Ascending aorta (tissue), 2 donors: ENCODE measurements around the gene ELOVL2. TPM values are rescaled to one million over a fixed set of nuclear protein-coding genes. Genes with fewer than 3 reads are reported as not detected.

ENCODE experiments used
- DNase-seq, 2 donors: peaks; one replicate each; pipeline ENCODE4 v3.0.0-alpha.2; 2019; ENCODE audit warnings: low spot score in 2 of 2
- H3K27ac ChIP-seq, 2 donors: fragments of 200-600 bp; sonication (generic); one replicate each; pipeline ENCODE4 v1.5.1; 2016 to 2017; ENCODE audit warnings: mild to moderate bottlenecking in 1 of 2
- H3K27me3 ChIP-seq: fragments of 200-600 bp; sonication (generic); one replicate; pipeline ENCODE4 v1.5.1; 2017
- H3K36me3 ChIP-seq, 2 donors: fragments of 200-600 bp; sonication (generic); one replicate each; pipeline ENCODE4 v1.5.1; 2016
- H3K4me1 ChIP-seq, 2 donors: fragments of 200-600 bp; sonication (generic); one replicate each; pipeline ENCODE4 v1.5.1; 2016 to 2017; ENCODE audit warnings: mild to moderate bottlenecking in 1 of 2
- H3K4me3 ChIP-seq, 2 donors: fragments of 200-600 bp; sonication (generic); one replicate each; pipeline ENCODE4 v1.5.1; 2016 to 2017; ENCODE audit warnings: mild to moderate bottlenecking in 1 of 2
- H3K9me3 ChIP-seq, 2 donors: fragments of 200-600 bp; sonication (generic); one replicate each; pipeline ENCODE4 v1.5.1; 2016
- CTCF ChIP-seq, 3 experiments: fragments of 200-600 bp in 2 of 3; fragments of 450-650 bp in 1 of 3; sonication (generic) in 2 of 3; IDR thresholded peaks; one replicate each; pipeline ENCODE4 v1.5.1; 2016 to 2019; ENCODE audit warnings: antibody characterized with exemption in 3 of 3, mild to moderate bottlenecking in 1 of 3, moderate library complexity in 1 of 3
- intact Hi-C: fragments of 100-400 bp; cut with DNase I; formaldehyde crosslinking; loops from one replicate; pipeline ENCODE4 v1.15.1; 2023
- total RNA-seq: library from RNA; depleted of rRNA; stranded (reverse); fragments of >200 nt; gene quantifications from one replicate; pipeline ENCODE4 v1.1.0, GENCODE V29; 2016

Gene ELOVL2
- total RNA-seq, 1 donor from 2014 or later, result 0.11 TPM

- no peak for DNase-seq
- no peak overlapping the region for H3K27ac ChIP-seq
- H3K9me3 ChIP-seq, result no peaks in the 10 kb centered on the region
- no peaks in the 10 kb centered on the region for H3K36me3 ChIP-seq
- no peak for TF ChIP-seq CTCF (IDR thresholded peaks at IDR 0.05)
- H3K4me1 ChIP-seq, result no peaks in the 10 kb centered on the region
- H3K4me3 ChIP-seq, result no peak overlapping the region
- H3K27me3 ChIP-seq, result no peaks in the 10 kb centered on the region
- intact Hi-C loops, result no loop called here
Observed at GRCh38 chr6:11085758-11086435, 41.8 kb upstream of the ELOVL2 start.

- intact Hi-C loops, result no loop called here
- no peaks in the 10 kb centered on the region for H3K27me3 ChIP-seq
- H3K4me1 ChIP-seq, result no peaks in the 10 kb centered on the region
- no peak for TF ChIP-seq CTCF (IDR thresholded peaks at IDR 0.05)
- H3K4me3 ChIP-seq, result no peak overlapping the region
- H3K9me3 ChIP-seq, result no peaks in the 10 kb centered on the region
- DNase-seq, result no peak
- no peak overlapping the region for H3K27ac ChIP-seq
- no peaks in the 10 kb centered on the region for H3K36me3 ChIP-seq
Observed at GRCh38 chr6:11083956-11084355, 39.9 kb upstream of the ELOVL2 start.

GRCh38 chr6:11083491-11083890 lies 39.4 kb upstream of the ELOVL2 start:
- Histone ChIP-seq H3K36me3 (no peaks in the 10 kb centered on the region), H3K27me3 (no peaks in the 10 kb centered on the region), H3K4me1 (no peaks in the 10 kb centered on the region), H3K27ac (no peak overlapping the region), H3K9me3 (no peaks in the 10 kb centered on the region), H3K4me3 (no peak overlapping the region)
- TF ChIP-seq CTCF (IDR thresholded peaks at IDR 0.05), result no peak
- intact Hi-C loops, result no loop called here
- DNase-seq, result no peak

GRCh38 chr6:11080296-11080695 lies 36.2 kb upstream of the ELOVL2 start:
- no peak for DNase-seq
- no peaks in the 10 kb centered on the region for H3K4me1 ChIP-seq
- intact Hi-C loops, result no loop called here
- TF ChIP-seq CTCF (IDR thresholded peaks at IDR 0.05), result no peak
- no peak overlapping the region for H3K27ac ChIP-seq
- no peaks in the 10 kb centered on the region for H3K9me3 ChIP-seq
- no peak overlapping the region for H3K4me3 ChIP-seq
- no peaks in the 10 kb centered on the region for H3K36me3 ChIP-seq
- H3K27me3 ChIP-seq, result no peaks in the 10 kb centered on the region

- Histone ChIP-seq H3K9me3 (no peaks in the 10 kb centered on the region), H3K27me3 (no peaks in the 10 kb centered on the region), H3K4me1 (no peaks in the 10 kb centered on the region), H3K4me3 (no peak overlapping the region), H3K27ac (no peak overlapping the region), H3K36me3 (no peaks in the 10 kb centered on the region)
- intact Hi-C loops, result no loop called here
- TF ChIP-seq CTCF (IDR thresholded peaks at IDR 0.05), result no peak
- DNase-seq, result no peak
Observed at GRCh38 chr6:11078266-11078665, 34.2 kb upstream of the ELOVL2 start.

GRCh38 chr6:11076540-11076939 lies 32.4 kb upstream of the ELOVL2 start:
- H3K9me3 ChIP-seq, result no peaks in the 10 kb centered on the region
- no peak overlapping the region for H3K4me3 ChIP-seq
- no peaks in the 10 kb centered on the region for H3K36me3 ChIP-seq
- no peaks in the 10 kb centered on the region for H3K4me1 ChIP-seq
- H3K27ac ChIP-seq, result no peak overlapping the region
- DNase-seq, result no peak
- TF ChIP-seq CTCF (IDR thresholded peaks at IDR 0.05), result no peak
- H3K27me3 ChIP-seq, result no peaks in the 10 kb centered on the region
- intact Hi-C loops, result no loop called here
